Stimulated activated CD4-positive, alpha-beta T cell treated with anti-CD3 and anti-CD28 coated beads, Interleukin-12 subunit alpha, Interleukin-12 subunit beta, amount 100 ng/mL, for 48 hours (primary cell): ENCODE results near the gene LRP10.
"Not testable (repeated sequence)": the region's sequence is repeated elsewhere in the genome, so short reads cannot be mapped to it uniquely, and the experiment has no call there.

Experiments
- DNase-seq, 3 donors: peaks; one replicate each; pipeline ENCODE4 v3.0.0-alpha.2; 2020; ENCODE audit warnings: low read depth in 2 of 3, low spot score in 1 of 3

Gene LRP10

DNA sequence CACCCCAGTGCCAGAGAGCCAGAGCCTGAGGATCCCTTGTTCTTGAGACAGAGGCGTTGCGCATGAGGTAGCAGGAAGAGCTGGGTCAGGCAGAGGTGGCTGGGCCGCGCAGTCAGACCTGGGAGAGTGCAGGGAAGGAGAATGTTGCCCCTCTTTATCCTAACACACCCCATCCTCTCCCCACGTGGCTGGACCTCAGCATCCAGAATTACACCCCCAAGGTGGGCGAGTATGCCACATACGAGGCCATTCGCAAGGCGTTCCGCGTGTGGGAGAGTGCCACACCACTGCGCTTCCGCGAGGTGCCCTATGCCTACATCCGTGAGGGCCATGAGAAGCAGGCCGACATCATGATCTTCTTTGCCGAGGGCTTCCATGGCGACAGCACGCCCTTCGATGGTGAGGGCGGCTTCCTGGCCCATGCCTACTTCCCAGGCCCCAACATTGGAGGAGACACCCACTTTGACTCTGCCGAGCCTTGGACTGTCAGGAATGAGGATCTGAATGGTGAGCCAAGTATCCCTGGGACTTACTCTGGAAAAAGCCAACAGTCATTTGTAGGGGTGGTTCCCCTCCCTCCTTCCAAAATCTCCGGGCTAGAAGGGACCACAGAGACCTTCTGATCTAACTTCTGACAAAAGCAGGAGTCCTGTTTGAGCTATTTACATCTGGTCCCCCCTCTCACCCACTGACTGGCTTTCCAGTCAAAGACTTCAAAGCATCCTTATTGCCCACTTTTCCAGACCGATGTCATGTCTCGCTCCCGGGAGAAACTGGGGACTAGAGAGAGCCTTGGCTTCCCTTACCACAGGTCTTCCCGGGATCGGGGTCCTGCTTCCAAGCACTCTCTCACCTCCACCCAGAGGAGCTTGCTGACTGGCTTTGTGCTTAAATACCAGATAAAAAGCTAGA is 29.1 kb upstream of the LRP10 start:
- no peak for DNase-seq

- DNase-seq: no peak
Measured at GRCh38 chr14:22843123-22843925, 28.2 kb upstream of the LRP10 start.

DNA sequence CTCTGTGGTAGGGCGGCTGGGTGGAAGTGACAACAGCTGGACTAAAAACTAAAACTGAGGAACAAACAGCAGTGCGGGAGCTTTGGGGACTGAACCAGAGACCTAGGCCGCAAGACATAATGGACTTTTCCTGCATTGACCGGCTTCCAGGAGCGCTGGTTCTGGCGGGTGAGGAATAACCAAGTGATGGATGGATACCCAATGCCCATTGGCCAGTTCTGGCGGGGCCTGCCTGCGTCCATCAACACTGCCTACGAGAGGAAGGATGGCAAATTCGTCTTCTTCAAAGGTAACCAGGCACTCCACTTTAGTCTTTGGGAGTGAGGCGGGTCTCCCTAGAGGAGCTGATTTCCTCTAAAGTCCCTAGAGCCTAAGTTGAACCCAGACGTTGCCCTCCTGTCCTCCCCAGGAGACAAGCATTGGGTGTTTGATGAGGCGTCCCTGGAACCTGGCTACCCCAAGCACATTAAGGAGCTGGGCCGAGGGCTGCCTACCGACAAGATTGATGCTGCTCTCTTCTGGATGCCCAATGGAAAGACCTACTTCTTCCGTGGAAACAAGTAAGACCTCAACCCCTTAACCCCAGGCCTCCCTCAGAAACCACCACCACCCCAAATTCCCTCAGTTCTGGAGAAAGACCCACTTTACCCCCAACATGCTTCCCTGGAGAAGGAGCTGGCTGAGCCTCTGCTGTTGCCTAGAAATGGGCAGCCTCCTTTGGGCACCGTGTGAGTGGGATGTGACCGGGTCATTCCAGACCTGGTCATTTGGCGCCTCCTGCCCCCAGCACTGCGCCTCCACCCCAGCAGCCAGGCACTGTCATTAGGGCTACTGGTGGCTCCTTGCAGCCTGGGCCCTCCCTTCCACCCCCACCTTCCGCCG is 27.1 kb upstream of the LRP10 start:
- DNase-seq: no peak

GRCh38 chr14:22845103-22845394 is 26.5 kb upstream of the LRP10 start:
- DNase-seq: no peak

DNA sequence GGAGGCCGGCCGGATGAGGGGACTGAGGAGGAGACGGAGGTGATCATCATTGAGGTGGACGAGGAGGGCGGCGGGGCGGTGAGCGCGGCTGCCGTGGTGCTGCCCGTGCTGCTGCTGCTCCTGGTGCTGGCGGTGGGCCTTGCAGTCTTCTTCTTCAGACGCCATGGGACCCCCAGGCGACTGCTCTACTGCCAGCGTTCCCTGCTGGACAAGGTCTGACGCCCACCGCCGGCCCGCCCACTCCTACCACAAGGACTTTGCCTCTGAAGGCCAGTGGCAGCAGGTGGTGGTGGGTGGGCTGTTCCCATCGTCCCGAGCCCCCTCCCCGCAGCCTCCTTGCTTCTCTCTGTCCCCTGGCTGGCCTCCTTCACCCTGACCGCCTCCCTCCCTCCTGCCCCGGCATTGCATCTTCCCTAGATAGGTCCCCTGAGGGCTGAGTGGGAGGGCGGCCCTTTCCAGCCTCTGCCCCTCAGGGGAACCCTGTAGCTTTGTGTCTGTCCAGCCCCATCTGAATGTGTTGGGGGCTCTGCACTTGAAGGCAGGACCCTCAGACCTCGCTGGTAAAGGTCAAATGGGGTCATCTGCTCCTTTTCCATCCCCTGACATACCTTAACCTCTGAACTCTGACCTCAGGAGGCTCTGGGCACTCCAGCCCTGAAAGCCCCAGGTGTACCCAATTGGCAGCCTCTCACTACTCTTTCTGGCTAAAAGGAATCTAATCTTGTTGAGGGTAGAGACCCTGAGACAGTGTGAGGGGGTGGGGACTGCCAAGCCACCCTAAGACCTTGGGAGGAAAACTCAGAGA is 25.5 kb upstream of the LRP10 start:
- no peak for DNase-seq

DNA sequence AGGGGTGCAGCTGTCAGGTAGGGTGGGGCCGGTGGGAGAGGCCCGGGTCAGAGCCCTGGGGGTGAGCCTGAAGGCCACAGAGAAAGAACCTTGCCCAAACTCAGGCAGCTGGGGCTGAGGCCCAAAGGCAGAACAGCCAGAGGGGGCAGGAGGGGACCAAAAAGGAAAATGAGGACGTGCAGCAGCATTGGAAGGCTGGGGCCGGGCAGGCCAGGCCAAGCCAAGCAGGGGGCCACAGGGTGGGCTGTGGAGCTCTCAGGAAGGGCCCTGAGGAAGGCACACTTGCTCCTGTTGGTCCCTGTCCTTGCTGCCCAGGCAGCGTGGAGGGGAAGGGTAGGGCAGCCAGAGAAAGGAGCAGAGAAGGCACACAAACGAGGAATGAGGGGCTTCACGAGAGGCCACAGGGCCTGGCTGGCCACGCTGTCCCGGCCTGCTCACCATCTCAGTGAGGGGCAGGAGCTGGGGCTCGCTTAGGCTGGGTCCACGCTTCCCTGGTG is 24.7 kb upstream of the LRP10 start:
- DNase-seq: no peak

GRCh38 chr14:22847661-22848341 is 23.7 kb upstream of the LRP10 start:
- no peak for DNase-seq

DNA sequence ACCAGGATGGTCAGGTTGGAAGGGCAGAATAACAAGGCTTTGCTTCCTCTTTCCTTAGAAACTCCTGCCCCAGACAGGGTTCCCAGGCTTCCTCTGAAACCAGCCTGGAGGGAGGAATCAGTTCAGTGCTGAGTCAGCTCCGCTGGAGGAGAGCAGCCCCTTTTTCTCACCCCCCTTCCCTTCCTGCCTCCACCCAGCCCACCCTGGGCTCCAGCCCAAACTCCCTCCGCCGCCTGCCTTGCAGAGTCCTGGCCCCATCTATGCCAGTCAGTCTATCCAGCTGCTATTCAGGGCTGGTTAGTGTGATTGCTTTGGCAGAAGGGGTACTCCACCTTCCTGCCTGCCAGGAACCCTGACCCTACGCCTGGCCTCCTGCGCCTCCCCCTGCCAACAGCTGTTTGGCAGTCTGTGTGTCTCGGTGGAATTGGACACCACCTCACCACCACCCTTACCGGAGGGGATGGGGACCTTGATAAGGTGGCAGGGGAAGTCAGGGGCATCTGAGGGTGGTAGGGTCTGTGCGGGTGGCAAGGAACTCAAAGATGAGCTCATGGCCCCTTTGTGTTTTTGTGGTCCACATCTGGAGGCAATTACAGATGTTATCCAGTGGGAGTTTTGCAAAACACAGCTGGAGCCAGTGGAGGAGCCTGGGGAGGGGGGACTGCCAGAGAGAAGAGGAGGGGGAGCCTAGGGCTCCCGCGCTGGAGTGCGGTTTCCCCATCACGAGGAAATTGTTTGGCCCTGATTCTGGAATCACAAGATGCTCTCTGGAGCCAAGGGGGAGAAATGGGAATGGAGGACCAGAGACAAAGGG is 23.0 kb upstream of the LRP10 start:
- no peak for DNase-seq

DNA sequence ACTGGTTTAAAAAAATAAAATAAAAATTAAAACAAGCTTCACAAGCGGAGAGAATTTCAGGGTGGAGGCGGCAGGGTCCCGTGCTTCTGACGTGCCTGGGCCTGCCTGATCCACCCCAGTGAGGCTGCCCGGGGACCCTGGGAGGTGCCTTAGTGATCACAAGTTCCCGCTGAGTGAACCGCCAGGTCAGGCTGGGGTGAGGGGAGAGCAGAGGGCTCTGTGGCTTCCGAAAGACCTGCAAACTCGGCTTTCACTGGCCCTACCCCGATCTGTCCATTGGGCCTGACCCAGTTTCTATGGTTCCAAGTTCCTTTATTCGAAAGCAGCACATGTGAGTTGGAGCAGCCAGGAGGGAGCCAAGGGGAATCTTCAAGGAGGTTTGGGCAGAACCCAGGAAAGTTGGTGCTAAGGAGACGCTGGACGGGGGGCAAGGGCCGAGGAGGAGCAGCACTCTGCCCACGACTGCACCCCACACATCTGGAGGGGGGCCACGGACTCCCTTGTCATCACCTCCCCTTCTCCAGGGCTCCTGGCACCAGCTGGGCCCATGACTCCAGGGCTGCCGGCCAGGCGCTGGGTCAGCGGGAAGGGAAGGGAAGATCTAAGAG is 22.2 kb upstream of the LRP10 start:
- DNase-seq: no peak

- no peak for DNase-seq
Measured at GRCh38 chr14:22850944-22851764, 20.4 kb upstream of the LRP10 start.

- DNase-seq: not testable (repeated sequence)
Measured at GRCh38 chr14:22852178-22852577, 19.4 kb upstream of the LRP10 start.

GRCh38 chr14:22852599-22852939 is 19.0 kb upstream of the LRP10 start:
- DNase-seq: no peak

DNA sequence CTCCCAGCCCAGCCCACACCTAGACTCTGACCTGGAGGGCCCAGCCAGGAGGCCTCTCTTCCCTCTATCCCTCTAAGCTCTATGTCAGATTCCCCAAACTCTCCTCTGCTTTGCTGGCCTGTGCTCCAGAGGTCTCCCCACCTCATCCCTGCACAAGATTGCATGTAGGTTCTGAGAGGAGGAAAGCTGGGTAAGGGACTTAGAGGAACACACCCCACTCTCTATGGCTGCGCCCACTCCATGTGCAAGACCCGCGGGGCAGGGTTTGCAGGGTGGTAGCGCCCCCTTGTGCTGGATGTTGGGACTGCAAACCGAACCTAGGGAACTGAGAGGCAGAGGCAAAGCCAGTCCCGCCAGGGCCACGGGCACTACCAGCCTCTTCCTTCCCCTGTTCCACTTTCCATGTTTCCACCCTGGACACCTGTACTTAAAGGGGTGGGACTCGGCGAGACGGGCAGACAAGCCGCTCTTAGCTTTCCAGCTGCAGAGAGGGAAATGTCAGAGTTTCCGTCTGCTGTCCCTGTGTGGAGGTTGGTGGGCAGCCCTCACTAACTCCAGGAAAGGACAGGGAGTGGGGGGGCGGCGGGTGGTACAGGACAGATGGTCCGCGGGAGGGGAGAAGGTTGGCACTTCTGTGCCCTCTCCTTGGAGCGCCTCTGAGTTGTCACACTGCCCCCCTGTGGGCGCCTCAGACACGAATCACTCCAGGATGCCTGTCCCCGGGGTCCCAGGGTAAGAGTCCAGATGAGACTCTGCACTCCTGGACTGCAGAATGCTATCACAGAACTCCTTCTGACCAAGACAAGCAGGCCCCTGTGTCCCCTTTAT is 18.4 kb upstream of the LRP10 start:
- peak; percentile 86 to 99 (median 89) for DNase-seq

DNA sequence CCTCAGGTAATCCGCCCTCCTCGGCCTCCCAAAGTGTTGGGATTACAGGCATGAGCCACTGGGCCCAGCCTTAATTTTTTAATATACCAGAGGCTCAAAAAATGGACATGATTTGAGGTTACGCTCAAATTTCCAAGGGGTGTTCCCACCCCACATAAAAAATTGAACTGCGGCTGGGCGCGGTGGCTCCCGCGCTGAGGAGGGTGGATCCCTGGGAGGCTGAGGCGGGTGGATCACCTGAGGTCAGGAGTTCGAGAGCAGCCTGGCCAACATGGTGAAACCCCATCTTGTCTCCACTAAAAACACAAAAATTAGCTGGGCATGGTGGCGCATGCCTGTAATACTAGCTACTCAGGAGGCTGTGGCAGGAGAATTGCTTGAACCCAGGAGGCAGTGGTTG is 17.2 kb upstream of the LRP10 start:
- not testable (repeated sequence) for DNase-seq

DNA sequence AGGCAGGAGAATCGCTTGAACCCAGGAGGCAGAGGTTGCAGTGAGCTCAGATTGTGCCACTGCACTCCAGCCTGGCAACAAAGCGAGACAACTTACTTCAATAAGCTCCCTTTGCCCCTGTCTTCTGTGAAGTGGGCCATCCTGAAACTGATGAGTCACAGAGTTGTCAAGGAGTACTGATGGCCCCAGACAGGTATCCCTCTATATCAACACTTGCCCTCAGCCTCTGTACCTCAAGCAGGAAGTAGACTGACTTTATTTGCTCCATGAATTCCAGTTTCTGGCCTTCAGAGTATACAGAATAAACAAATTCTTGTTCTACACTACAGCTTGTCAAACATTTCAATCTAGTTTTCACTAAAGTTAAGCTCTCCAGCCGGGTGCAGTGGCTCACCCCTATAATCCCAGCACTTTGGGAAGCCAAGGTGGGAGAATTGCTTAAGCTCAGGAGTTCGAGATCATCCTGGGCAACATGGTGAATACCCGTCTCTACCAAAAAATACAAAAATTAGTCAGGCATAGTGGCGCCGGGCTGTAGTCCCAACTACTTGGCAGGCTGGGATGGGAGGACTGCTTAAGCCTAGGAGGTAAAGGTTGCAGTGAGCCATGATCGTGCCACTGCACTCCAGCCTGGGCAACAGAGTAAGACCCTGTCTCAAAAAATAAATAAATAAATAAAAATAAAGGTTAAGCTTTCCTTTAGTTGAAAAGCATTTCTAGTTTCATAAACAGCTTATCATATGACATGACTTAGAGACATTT is 16.4 kb upstream of the LRP10 start:
- no peak for DNase-seq

DNA sequence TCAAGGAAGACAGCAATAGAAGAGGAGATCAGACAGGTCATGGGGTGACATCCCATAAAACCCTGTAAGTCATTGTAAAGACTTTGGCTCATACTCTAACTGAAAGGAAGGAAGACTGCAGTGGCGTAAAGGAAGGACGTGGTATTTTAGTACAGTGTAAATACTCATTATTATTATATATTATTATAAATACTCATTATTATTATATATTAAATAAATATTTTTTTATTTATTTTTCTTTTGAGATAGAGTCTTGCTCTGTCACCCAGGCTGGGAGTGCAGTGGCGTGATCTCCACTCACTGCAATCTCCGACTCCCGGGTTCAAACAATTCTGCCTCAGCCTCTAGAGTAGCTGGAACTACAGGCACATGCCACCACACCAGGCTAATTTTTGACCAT is 15.1 kb upstream of the LRP10 start:
- DNase-seq: no peak
